DMS53 (cell line): ENCODE results near the gene DDX24.

Experiments used
- DNase-seq: peaks from one replicate; lab custom pipeline; 2025; lab: John Stamatoyannopoulos, UW

Gene DDX24

DNA sequence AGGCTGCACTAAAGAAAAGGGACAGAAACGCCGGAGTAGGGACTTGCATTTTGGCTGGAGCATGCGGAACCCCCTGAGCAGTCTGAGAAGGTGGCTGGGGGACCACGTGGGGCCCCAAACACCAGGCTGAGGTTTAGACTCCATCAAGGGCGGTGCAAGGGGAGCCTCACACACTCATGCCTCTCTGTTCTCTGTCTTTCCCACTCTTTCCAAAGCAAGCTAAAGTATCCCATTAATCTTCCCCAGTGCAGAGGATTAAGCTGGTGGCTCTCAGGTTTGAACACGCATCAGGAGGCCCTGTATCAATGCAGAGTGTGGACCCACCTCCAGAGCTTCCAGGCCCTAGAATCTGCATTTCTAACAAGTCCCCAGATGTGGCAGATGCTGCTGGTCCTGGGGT is 70.4 kb downstream of the DDX24 start:
- DNase-seq: no peak

GRCh38 chr14:94009767-94010166 is 71.2 kb downstream of the DDX24 start:
- peak; percentile 4 for DNase-seq

GRCh38 chr14:94008234-94008633 is 72.8 kb downstream of the DDX24 start:
- no peak for DNase-seq

- DNase-seq: peak; percentile 29
Observed at GRCh38 chr14:94005324-94006073, 75.5 kb downstream of the DDX24 start.

GRCh38 chr14:94004015-94004414 is 77.0 kb downstream of the DDX24 start:
- DNase-seq: no peak

GRCh38 chr14:94003397-94003796 is 77.6 kb downstream of the DDX24 start:
- DNase-seq: no peak

- peak; percentile 82 for DNase-seq
Observed at GRCh38 chr14:94001501-94002396, 79.3 kb downstream of the DDX24 start.

- peak; percentile 14 for DNase-seq
Observed at GRCh38 chr14:94001016-94001415, 80.0 kb downstream of the DDX24 start.

DNA sequence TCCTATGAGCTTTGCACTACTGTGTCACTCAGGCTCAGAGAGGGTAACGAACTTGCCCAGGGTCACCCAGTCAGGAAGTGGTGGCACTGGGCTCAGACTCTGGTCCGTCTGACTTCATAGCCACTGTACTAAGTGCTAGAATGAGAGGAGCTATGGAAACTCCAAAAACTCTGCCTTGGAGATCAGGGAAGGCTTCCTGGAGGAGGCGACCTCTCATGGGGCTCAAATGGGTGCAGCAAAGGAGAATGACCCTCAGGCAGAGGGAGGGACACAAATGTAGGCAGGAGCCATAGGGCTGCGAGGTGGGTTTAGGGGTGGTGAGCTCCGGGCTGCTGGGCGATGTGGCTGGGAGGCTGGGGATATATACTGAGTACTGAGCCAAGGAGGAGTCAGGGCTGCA is 80.7 kb downstream of the DDX24 start:
- DNase-seq: no peak

GRCh38 chr14:93999573-93999972 is 81.4 kb downstream of the DDX24 start:
- no peak for DNase-seq

- no peak for DNase-seq
Observed at GRCh38 chr14:93998871-93999403, 82.1 kb downstream of the DDX24 start.
